K562 (cell line): Measurements from ENCODE around the gene MFSD6.

Experiments
- MAZ ChIP-seq, 2 experiments: fragments of 450-650 bp in 1 of 2; sonication (generic) in 1 of 2; formaldehyde crosslinking; IDR thresholded peaks in 1 of 2; conservative IDR thresholded peaks in 1 of 2; 2 replicates each; pipeline versions ENCODE4 v1.4.0 to v1.5.0; 2020; ENCODE audit warnings: mild to moderate bottlenecking in 1 of 2, missing genetic modification reagents in 1 of 2
- MTA1 ChIP-seq: fragments of 450-650 bp; IDR thresholded peaks from 2 replicates; pipeline ENCODE4 v1.6.1; 2017; ENCODE audit warnings: borderline replicate concordance
- THAP7 ChIP-seq: fragments of 250-450 bp; sonication (Bioruptor Pico); IDR thresholded peaks from 2 replicates; pipeline ENCODE4 v1.5.0; 2021
- ZBTB40 ChIP-seq, 2 experiments: fragments of 450-650 bp in 1 of 2; sonication (generic) in 1 of 2; formaldehyde crosslinking in 1 of 2; IDR thresholded peaks; 2 replicates each; pipeline versions ENCODE4 v1.7.1 to v1.9.0; 2016 to 2022; ENCODE audit warnings: inconsistent platforms in 1 of 2, mild to moderate bottlenecking in 1 of 2, missing genetic modification reagents in 1 of 2

- TF ChIP-seq THAP7 (CRISPR knock-in tag) (no peak), ZBTB40 (IDR thresholded peaks at IDR 0.05) (no peak), ZBTB40 (CRISPR knock-in tag; IDR thresholded peaks at IDR 0.05) (no peak), MTA1 (no peak), MAZ (CRISPR knock-in tag; conservative IDR thresholded peaks at IDR 0.05 in 1 of 2, IDR thresholded peaks at IDR 0.05 in 1 of 2) (no peak)
These were observed 58.8 kb downstream of the MFSD6 start for GRCh38 chr2:190466819-190467446.
